Thyroid gland (tissue), 4 donors: ENCODE results near the gene SEL1L2.

Experiments
- CTCF ChIP-seq, 6 experiments: fragments of 200-600 bp in 3 of 6; fragments of 450-650 bp in 3 of 6; sonication (generic) in 3 of 6; IDR thresholded peaks; one replicate each; pipeline ENCODE4 v1.5.1; 2016 to 2019; ENCODE audit warnings: antibody characterized with exemption in 6 of 6, mild to moderate bottlenecking in 2 of 6, inconsistent platforms in 1 of 6, moderate library complexity in 1 of 6
- POLR2A ChIP-seq, 2 donors: fragments of 450-650 bp; IDR thresholded peaks; one replicate each; pipeline ENCODE4 v1.6.1; 2017; ENCODE audit warnings: antibody characterized with exemption in 2 of 2, mild to moderate bottlenecking in 2 of 2, moderate library complexity in 1 of 2

GRCh38 chr20:13904766-13905165 is 85.6 kb downstream of the SEL1L2 start:
- TF ChIP-seq CTCF (IDR thresholded peaks at IDR 0.05) (no peak), POLR2A (IDR thresholded peaks at IDR 0.05) (no peak)
